ENCODE results near the gene SLC35F1.
"Not testable (repeated sequence)": the region's sequence is repeated elsewhere in the genome, so short reads cannot be mapped to it uniquely, and the experiment has no call there.

The SLC35F1 gene

DNA sequence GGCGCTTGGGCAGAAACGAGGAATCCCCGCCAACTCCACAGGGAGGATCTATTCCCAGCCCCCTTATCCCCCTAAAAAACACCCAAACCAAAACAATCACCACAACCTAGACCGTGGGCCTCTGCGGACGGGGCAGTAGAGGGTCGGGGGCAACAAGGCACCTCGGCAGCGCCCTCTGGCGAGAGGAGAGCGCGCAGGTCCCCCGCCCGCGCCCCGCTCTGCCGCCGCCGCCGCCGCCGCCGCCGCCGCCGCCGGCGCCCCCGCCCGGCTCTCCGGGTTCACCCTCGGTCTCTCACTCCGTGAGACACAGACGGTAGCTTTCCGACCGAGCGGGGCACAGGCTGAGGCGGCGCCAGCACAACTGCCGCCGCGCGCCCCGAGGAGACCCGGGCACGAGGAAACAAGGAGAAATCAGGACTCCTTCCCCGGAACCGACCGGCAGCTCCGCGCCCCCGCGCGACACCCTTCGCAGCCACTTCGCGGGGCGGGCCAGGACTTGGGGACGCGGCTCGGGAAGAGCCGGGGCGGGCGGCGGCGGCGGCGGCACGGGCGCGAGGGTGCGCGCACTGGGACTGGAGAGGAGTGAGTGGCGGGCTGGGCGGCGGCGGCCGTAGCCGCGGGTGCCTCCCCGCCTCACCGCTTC lies at the start of gene SLC35F1:
Gene SLC35F1, plus strand, starts transcription at position 307 of the 643 bp plus-strand sequence.
- no peak for DNase-seq (ENCODE audit: low spot score)

DNA sequence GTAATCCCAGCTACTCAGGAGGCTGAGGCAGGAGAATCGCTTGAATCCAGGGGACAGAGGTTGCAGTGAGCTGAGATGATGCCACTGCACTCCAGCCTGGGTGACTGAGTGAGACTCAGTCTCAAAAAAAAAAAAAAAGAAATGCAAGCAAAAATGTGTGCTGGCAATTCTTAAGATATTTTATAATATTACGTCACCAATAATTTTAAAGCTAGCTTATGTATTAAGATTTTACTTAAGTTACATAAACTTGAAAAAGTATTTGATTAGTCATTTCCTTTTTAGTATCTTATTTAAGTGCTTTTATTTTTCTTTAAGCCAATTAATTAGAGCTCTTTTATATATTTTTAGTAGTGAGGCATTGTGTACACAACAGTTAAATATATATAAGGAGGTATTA lies 48.5 kb upstream of the SLC35F1 start:
- not testable (repeated sequence) for DNase-seq (ENCODE audit: low spot score)

DNA sequence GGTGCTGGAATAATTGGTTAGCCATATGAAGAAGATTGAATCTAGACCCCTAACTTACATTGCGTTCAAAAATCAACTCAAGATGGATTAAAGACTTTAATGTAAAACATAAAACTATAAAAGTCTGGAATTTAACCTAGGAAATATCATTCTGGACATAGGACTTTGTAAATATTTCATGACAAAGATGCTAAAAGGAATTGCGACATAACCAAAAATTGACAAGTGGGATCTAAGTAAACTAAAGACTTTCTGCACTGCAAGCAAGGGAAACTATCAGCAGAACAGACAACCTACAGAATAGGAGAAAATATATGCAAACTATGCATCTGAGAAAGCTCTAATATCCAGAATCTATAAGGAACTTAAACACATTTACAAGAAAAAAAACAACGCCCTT lies 45.5 kb upstream of the SLC35F1 start:
- no peak for DNase-seq (ENCODE audit: low spot score)

DNA sequence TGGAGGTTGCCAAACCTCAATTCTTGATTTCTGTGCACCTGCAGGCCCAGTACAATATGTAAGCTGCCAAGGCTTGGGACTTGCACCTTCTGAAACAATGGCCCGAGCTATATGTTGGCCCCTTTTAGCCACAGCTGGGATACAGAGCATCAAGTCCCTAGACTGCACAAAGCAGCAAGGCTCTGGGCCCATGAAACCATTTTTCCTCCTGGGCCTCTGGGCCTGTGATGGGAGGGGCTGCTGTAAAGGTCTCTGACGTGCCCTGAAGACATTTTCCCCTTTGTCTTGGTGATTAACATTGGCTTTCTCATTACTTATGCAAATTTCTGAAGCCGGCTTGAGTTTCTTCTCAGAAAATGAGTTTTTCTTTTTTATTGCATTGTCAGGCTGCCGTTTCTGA lies 40.5 kb upstream of the SLC35F1 start:
- DNase-seq (ENCODE audit: low spot score), result no peak

DNA sequence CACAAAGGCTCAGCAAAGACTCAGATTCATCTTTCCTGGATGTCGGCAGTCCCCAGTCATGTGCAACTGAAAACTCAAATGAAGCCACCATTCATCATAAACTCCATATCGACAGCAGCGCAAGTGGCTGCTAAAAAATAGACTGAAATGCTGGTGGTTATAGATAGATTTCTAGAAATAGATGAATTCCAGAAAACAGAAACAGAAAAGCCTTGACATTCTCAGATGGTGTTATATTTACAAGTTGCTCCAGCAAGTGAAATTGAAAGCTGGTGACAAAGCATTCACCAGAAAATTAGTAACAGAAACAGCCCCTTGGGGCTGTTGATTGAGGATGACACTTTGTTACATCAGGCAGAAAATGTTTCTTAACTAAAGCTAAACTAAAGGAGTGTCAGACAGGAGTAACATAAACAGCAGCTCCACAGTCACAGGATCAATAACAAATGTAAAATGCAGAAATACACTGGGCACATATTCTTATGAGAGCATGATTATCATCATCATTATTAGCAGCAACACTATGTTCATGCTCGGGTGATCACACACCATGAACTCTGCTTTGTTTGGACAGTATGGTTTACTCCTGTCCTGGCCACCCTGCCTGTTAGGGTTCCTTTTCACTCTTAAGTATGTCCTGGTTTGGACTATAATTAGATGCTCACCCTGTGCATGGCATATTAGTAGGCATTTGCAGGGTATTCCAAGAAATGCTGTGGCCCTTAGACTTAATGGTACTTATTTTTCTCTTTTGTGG lies 36.4 kb upstream of the SLC35F1 start:
- DNase-seq (ENCODE audit: low spot score), result no peak

DNA sequence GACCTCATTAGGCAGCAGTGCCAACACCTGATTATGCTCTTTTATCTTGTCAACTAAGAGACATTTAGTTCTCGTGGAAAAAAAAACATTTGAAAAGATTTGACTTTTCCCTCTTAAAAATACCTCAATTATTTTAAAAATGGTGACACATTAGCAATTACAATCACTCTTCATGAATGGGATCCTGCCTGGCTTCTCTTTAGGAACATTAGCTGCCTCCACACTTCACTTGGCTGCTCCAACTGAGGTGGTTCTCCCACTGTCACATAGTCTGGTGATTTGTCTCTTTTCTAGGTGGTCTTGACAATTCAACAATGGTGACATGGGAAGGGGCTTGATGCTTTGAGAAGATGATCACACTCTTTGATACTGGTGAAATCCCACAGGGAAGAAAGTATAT lies 26.2 kb upstream of the SLC35F1 start:
- no peak for DNase-seq (ENCODE audit: low spot score)

DNA sequence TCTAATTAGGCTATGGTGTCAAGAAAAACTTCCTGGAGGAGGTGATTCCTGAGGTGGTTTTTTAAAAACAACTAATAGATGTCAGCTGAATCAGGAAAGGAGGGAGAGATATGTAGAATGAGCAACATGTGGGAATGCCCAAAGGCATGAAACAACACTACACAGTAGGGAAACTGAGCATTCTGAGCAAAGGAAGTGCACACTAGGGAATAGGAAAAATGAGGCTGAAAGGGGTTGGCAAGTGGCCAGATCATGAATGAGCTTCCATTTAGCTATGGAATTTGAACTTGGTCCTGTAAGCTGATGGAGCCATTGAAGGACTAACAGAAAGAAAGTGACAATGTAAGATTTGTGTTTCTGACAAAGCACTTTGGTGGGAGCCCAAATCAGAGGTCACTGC lies 16.9 kb upstream of the SLC35F1 start:
- DNase-seq (ENCODE audit: low spot score), result no peak

DNA sequence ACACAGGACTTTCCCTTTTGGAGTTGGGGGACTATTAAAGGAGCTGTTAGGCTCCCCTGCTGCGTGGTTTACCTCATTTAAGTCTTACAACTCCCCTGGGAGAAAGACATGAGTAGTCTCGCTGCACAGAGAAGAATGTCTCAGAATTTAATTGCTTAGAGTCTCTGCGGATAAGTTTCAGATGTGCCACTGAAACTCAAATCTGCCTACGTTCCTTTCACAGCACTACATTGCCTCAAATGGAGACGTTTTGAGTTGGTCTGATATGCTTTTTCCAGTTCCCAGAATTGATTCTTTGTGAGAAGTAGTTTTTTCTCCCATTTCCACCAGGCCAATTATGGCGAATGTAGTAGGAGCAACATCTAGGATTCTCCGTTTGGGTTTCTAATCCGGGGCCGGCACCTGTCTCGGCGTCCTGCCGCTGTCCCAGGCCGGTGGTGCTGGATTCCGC lies 532 bp upstream of the SLC35F1 start:
- no peak for DNase-seq (ENCODE audit: low spot score)

DNA sequence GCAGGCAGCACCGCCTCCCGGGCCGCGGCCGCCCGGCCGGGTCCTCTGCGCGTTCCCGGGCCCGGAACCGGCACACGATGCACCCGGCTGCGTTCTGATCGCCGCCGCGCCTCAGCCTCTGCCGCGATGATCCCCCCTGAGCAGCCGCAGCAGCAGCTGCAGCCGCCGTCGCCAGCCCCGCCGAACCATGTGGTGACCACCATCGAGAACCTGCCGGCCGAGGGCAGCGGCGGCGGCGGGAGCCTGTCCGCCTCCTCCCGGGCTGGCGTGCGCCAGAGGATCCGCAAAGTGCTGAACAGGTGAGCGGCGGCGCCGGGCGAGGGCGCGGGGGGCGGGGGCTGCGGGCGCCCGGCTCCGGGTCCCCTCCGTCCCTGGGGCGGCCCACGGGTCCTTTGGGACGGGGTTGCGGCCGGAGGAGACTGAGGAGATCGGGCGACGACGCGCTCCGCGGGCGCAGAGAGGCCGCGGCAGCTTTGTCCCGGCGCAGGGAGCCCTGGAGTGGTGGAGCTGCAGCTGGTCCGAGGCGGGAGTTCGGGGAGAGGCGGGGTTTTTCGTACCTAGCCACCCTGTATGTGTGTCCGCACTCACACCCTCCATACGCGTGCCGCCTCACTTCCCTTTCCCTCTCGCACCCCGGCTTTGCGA lies 659 bp downstream of the SLC35F1 start:
- no peak for DNase-seq (ENCODE audit: low spot score)

DNA sequence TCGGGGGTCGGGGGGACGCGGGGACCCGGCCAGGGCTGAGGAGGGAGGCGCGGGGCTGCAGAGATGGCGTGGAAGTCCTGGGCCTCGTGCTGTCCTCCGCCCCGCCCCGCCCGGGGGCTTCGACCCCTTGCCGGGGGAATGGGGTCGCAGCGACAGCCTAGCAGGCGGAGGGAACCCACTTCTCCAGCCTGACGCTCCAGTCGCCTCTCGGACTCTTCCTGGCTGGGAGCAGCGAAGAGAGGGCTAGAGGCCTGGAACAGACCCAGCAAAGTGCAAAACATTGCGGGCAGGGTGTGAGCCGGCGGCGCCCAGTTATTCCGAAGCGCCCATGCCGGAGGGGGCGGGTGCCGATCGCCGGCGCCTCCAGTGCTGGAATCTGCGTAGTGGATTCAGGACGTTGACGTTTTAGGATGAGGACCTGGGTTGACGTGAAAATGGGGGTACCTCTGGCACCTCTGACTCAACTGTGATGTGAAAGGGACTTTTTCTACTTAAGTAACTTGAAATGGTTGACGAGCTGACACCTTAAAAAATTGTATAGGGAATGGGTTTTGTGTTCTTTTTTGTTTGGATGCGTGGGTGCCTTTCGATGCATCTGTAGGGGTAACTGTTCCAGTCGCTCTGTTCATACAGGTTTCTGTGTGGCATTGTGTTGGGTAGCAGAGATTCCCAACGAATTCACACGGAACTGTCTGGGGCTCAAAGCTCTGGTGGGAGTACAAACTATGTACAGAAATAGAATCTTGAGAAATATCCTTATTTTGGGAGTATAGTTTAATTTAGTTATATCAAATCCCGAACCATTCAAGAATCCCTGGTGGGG lies 1.4 kb downstream of the SLC35F1 start:
- DNase-seq (ENCODE audit: low spot score), result no peak

DNA sequence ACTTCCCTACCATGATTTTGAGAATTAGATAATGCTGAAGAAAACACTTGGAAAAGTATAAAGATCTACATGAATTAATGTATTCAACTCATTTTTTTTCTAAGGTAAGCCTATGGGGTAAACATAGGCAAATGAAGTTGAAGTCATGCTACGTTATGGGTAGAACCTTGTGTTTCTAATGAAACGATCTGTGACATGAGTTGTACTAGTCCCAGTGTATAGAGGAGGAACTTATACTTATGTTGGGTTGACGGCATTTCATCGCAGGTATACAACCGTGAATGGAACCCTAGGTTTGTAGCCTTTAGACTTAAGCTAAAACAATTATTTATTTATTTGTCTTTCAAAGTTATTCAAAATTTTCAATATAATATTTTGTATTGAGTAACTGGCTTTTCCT lies 2.6 kb downstream of the SLC35F1 start:
- DNase-seq (ENCODE audit: low spot score), result no peak

DNA sequence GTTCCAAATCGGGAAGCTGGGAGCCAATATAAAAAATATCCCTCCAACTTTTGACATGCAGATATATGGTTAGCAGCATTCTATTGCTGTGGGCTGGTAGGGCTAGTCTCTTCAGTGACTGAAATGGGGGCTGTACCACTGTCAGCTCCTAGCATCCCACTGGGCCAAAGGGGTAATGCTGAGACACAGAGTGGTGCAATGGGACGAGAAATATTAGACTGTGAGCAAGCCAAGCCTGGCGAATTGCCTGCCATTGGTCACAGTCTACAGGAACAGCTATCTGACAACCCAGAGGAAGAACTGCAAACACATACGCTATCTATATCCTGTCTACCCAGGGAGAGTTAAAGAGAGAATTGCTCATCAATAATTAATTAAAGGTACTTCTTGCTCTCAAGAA lies 3.5 kb downstream of the SLC35F1 start:
- DNase-seq (ENCODE audit: low spot score), result no peak

DNA sequence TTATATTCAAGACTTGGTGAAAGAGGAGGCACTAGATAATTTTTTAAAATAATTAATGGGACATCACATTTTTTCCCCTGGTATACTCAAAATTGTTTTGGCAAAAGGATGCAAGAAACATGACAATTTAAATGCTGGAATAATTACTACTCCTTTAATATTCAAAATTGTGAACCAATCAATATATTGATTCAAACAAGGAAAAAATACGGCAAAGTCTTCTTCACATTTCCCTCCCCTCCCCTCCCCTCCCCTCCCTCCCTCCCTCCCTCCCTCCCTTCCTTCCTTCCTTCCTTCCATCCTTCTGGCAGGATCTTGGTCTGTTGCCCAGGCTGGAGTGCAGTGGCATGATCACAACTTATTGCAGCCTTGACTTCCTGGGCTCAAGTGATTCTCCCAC lies 4.1 kb downstream of the SLC35F1 start:
- no peak for DNase-seq (ENCODE audit: low spot score)

DNA sequence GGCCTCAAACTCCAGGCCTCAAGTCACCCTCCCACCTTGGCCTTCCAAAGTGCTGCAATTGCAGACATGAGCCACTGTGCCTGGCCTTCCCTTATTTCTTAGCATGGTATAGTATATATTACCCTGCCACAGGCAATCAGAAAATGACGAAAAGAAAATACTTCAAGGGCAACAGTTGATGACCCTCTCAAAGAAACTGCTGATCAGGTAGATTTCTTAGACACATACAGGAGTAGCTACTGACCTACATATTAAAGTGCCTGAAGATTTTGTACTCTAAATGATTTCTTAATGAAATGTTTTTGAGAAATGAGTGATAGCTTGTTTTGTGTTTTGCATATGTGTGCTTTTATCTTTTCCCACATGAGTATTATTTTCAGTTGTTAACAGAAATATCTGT lies 4.6 kb downstream of the SLC35F1 start:
- no peak for DNase-seq (ENCODE audit: low spot score)

DNA sequence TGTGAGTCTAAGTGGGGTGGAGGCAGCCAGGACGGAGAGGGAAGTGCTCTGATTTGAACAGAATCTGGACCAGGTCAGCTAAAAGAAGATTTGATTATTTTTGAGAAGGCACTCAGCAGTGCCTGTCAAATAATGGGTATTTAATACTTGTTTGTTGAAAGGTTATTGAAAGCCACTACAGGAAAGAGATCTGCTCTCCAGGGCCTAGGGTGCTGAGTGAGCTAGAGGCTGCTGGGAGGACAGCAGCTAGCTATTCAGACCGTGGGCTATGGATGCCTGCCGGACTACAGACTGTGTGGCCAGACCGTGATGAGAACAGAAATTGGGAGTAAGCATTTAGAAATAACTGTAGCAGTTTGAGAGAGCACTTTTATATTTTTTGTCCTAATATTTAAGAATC lies 8.8 kb downstream of the SLC35F1 start:
- DNase-seq (ENCODE audit: low spot score), result no peak

DNA sequence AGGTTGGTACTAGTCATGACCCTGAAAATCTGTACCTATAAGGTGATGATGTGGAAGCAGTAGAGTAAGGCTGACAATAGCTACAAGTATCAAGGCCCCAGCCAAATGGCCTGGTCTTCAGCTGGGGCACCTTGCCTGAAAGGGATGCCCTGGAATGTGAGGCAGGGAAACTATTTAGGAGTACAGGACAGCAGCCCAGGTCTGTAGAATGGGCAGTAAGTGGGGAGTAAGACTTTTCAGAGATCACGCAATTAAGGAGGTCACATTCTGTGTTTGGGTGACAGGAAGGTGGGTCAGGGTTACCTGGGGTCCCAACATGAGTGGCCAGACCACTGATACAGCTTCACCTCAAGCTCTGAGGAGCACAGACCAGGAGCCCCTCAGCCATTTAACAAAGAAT lies 9.4 kb downstream of the SLC35F1 start:
- no peak for DNase-seq (ENCODE audit: low spot score)

DNA sequence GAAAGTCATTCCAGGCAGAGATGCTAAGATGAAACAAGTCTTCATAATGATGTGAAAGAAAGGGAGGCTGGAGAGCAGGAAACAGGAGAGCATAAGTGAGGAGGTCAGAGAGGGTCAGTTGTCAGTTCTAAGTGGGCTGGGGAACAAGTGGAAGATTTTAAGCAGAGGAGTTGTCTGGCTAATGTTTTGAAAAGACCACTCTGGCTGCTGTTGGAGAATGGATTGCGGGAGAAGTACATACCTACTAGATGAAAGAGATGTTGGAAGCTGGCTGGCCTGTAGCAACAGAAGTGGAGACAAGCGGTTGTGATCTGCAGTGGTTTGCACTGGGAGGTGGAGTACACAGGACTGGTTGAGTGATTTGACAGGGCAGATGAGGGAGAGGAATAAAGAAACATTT lies 10.1 kb downstream of the SLC35F1 start:
- no peak for DNase-seq (ENCODE audit: low spot score)

DNA sequence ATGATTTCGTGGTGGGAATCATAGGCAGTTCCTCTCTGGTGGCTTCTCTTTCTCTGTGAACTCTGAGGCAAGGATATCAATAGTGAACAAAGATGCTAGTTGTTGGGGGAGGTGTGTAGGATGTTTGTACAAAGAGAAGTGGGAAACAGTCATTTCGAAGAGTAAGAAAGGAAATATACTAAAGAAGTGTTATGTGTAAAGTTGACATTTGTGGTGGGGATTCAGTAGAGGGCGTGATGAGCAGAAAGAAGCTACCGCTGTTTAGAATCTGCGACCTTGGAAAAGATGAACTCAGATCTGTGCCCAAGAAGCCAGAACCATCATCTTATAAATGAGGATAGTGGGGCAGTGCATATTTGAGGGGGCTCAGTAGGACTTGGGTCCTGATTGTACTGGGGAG lies 11.4 kb downstream of the SLC35F1 start:
- DNase-seq (ENCODE audit: low spot score), result no peak

DNA sequence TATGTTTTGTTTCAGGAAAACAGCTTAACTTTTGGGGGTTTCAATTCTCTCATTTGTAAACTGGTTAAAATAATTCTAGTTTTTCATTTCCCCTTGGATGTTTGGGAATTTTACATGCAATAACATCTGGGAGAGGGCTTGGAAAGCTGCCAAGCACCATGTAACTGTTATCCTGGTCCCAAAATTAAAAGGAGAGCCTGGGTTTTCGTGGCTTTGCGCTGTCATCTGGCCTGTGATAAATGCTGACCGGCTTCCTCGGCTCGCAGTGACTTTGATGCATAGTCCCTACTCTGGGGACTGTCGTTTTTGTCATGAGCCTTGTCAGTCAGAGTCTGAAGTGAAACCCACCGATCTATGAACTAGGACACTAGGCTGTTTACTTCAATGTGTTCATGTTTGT lies 12.2 kb downstream of the SLC35F1 start:
- DNase-seq (ENCODE audit: low spot score), result no peak

DNA sequence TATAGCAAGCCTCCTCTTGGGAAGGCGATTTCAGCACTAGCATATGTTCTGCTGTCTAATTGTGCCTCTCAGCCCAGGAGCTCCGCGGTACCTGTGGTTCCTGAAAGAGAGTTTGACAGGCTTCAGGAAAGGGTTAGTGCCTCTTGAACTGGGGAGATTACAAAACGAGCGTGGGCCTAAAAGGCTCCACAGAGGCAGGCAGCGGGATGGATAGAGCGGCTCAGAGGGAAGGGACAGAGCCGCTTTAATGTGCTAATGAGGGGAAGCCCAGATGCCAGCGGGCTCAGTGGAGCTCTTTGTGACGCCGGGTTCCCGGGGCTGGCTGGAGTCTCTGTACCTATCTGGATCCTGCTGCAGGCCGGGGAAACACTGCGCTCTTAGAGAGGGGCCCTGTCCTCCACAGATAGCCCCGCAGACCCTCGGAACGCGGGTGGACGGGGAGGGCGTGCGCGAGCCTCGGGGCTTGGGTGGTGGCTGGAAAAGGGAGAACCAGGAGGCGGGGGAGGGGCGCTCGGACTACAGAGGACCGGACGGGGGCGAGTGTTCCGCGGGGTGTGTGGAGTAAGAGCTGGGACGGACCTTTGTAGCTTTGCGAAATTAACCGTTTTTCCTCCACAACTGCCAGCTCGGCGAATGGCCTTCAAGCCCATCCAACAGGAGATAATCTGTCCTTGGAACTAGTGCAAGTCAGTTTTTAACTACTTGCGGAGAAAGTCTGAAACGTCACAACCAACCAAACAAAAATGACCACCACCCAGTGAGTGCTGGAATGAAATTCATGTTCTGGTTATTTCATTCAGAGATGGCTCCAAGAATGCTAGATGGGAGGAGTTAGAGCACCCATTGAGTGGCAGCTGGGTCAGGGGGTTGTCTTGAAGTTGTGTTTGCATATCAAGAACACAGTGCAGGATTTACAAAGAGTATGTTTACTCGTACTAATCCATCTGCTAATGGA lies 13.0 kb downstream of the SLC35F1 start:
- DNase-seq (ENCODE audit: low spot score), result no peak

DNA sequence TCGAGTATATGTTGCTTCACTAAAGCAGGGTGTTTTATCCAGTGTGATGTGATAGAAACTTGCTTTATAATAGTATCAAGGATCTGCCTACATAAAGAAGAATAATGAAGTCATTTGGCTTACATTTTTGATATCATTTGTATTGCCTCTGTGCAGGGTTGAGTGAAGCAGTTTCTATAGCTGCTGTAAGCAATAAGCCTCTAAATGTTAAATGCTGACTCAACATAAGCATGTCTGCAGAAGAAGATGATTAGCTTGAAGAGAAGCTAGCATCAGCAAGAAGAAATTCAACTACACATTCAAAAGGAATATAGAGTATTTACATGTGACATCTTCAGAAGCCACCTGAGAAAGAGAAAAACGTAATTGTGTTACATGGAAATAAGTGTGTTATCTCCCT lies 17.6 kb downstream of the SLC35F1 start:
- no peak for DNase-seq (ENCODE audit: low spot score)
